OCI-LY1 (cell line): ENCODE measurements around the gene SH3BP5L.

Experiments
- EZH2 ChIP-seq: fragments of 200-600 bp; sonication (generic), shearing (Covaris generic); IDR thresholded peaks from 2 replicates; pipeline ENCODE4 v1.8.0; 2017; ENCODE audit warnings: borderline replicate concordance, mixed run types, mild to moderate bottlenecking, antibody characterized with exemption, low read length, moderate library complexity, mixed read lengths
- TF ChIP-seq, protein P1 (sequence below): fragments of 200-600 bp; sonication (generic), shearing (Covaris generic); IDR thresholded peaks from 2 replicates; pipeline ENCODE4 v1.5.1; 2017; ENCODE audit warnings: mild to moderate bottlenecking, antibody characterized with exemption, low read length, moderate library complexity, mixed read lengths

DNA sequence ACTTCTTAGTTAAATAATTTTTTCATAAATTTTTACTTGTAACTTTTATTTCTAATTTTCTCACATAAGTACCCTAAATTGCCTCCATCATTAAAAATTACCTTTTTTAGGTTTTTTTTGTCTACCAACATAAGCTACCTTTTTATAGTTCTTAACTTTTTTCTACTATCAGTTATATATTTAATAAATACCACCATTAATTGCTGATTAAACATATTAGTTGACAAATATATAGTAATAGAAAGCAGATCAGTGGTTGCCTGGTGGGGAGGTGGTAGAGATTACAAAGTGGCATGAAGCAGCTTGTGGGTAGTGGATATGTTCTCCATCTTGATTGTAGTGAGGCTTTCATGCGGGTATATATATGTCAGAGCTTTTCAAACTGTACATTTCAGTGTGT, 6.1 kb upstream of the SH3BP5L start:
- TF ChIP-seq, protein P1, sequence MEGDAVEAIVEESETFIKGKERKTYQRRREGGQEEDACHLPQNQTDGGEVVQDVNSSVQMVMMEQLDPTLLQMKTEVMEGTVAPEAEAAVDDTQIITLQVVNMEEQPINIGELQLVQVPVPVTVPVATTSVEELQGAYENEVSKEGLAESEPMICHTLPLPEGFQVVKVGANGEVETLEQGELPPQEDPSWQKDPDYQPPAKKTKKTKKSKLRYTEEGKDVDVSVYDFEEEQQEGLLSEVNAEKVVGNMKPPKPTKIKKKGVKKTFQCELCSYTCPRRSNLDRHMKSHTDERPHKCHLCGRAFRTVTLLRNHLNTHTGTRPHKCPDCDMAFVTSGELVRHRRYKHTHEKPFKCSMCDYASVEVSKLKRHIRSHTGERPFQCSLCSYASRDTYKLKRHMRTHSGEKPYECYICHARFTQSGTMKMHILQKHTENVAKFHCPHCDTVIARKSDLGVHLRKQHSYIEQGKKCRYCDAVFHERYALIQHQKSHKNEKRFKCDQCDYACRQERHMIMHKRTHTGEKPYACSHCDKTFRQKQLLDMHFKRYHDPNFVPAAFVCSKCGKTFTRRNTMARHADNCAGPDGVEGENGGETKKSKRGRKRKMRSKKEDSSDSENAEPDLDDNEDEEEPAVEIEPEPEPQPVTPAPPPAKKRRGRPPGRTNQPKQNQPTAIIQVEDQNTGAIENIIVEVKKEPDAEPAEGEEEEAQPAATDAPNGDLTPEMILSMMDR, result no peak
- no peak for TF ChIP-seq EZH2
